Transverse colon (tissue), 4 donors: ENCODE data around the gene STK10. TPM values are rescaled to one million over a fixed set of nuclear protein-coding genes. Genes with fewer than 3 reads are reported as not detected.

Experiments
- DNase-seq: peaks from one replicate; pipeline ENCODE4 v3.0.0-alpha.2; 2019
- H3K27ac ChIP-seq, 4 donors: fragments of 200-600 bp; sonication (generic); 2 replicates each; pipeline ENCODE4 v1.5.1; 2016 to 2018; ENCODE audit warnings: inconsistent platforms in 4 of 4
- H3K27me3 ChIP-seq: fragments of 200-600 bp; sonication (generic); 2 replicates; pipeline ENCODE4 v1.5.1; 2017; ENCODE audit warnings: inconsistent platforms
- H3K36me3 ChIP-seq, 4 donors: fragments of 200-600 bp; sonication (generic); 2 replicates each; pipeline ENCODE4 v1.5.1; 2017 to 2019; ENCODE audit warnings: inconsistent platforms in 4 of 4
- H3K4me1 ChIP-seq, 4 donors: fragments of 200-600 bp; sonication (generic); 2 replicates each; pipeline ENCODE4 v1.5.1; 2017 to 2020; ENCODE audit warnings: inconsistent platforms in 4 of 4
- H3K4me3 ChIP-seq, 4 donors: fragments of 200-600 bp; sonication (generic); 1 replicate in 1 of 4; 2 replicates in 3 of 4; pipeline versions ENCODE4 v1.5.1 to v1.6.1; 2017 to 2019; ENCODE audit warnings: inconsistent platforms in 4 of 4
- H3K9me3 ChIP-seq, 2 donors: fragments of 200-600 bp; sonication (generic); 2 replicates each; pipeline ENCODE4 v1.5.1; 2017 to 2019; ENCODE audit warnings: inconsistent platforms in 2 of 2
- EP300 ChIP-seq: sonication (generic); formaldehyde crosslinking; IDR thresholded peaks from one replicate; pipeline ENCODE4 v1.6.1; 2017; ENCODE audit warnings: antibody characterized with exemption, low read depth
- POLR2A ChIP-seq: fragments of 450-650 bp; IDR thresholded peaks from one replicate; pipeline ENCODE4 v1.6.1; 2016; ENCODE audit warnings: antibody characterized with exemption, mild to moderate bottlenecking, moderate library complexity
- POLR2AphosphoS5 ChIP-seq, 3 donors: sonication (generic); formaldehyde crosslinking; IDR thresholded peaks; one replicate each; pipeline ENCODE4 v1.6.1; 2016; ENCODE audit warnings: antibody characterized with exemption in 3 of 3
- WGBS, 2 donors: methylation state at CpG; one replicate each; pipeline ENCODE4 v1.1.5; 2018; ENCODE audit warnings: low coverage in 1 of 2; 5-methylcytosine and 5-hydroxymethylcytosine counted together
- in situ Hi-C, 4 donors: fragments of 200-750 bp; cut with MboI; loops; one replicate each; pipeline versions ENCODE4 v1.15.0 to v1.15.1; 2017; ENCODE audit warnings: low sequenced_read_pairs in 3 of 4, low pct_ligation_motif_present in 1 of 4, low pct_unique_long_range_greater_than_20kb in 1 of 4
- intact Hi-C: fragments of 100-400 bp; cut with DNase I; formaldehyde crosslinking; loops from one replicate; pipeline ENCODE4 v1.15.1; 2023; ENCODE audit warnings: low total_unique reads
- total RNA-seq, 4 donors: library from RNA; depleted of rRNA; stranded (reverse); fragments of >200 nt; gene quantifications; one replicate each; pipeline ENCODE4 v1.1.0, GENCODE V29; 2016
- TF ChIP-seq, protein P1 (sequence below), 5 experiments: fragments of 200-600 bp in 3 of 5; fragments of 450-650 bp in 2 of 5; sonication (generic) in 3 of 5; IDR thresholded peaks; 1 replicate in 2 of 5; 2 replicates in 3 of 5; pipeline ENCODE4 v1.5.1; 2016 to 2017; ENCODE audit warnings: antibody characterized with exemption in 5 of 5, inconsistent platforms in 3 of 5, mild to moderate bottlenecking in 2 of 5, moderate library complexity in 1 of 5

Gene STK10
- total RNA-seq, 4 donors from 2014 or later: 21.2 to 207 (median 49.3) TPM

GRCh38 chr5:172216345-172216744, 28.3 kb upstream of the STK10 start:
- WGBS, 2 donors: 94% methylated on average over 3 of the region's 3 CpGs
- in situ Hi-C loops (no loop called here), intact Hi-C loops (no loop called here)
- TF ChIP-seq, protein P1, sequence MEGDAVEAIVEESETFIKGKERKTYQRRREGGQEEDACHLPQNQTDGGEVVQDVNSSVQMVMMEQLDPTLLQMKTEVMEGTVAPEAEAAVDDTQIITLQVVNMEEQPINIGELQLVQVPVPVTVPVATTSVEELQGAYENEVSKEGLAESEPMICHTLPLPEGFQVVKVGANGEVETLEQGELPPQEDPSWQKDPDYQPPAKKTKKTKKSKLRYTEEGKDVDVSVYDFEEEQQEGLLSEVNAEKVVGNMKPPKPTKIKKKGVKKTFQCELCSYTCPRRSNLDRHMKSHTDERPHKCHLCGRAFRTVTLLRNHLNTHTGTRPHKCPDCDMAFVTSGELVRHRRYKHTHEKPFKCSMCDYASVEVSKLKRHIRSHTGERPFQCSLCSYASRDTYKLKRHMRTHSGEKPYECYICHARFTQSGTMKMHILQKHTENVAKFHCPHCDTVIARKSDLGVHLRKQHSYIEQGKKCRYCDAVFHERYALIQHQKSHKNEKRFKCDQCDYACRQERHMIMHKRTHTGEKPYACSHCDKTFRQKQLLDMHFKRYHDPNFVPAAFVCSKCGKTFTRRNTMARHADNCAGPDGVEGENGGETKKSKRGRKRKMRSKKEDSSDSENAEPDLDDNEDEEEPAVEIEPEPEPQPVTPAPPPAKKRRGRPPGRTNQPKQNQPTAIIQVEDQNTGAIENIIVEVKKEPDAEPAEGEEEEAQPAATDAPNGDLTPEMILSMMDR (IDR thresholded peaks at IDR 0.05): no peak
- TF ChIP-seq EP300: no peak
- TF ChIP-seq POLR2AphosphoS5 (IDR thresholded peaks at IDR 0.05): no peak
- no peak for TF ChIP-seq POLR2A
- no peaks in the 10 kb centered on the region for H3K9me3 ChIP-seq
- no peak overlapping the region for H3K4me3 ChIP-seq
- peaks cover 0 to 8% (median 3%) of the 10 kb centered on the region in 4 donors for H3K36me3 ChIP-seq
- no peaks in the 10 kb centered on the region for H3K4me1 ChIP-seq
- DNase-seq: no peak
- no peak overlapping the region for H3K27ac ChIP-seq
- H3K27me3 ChIP-seq: no peaks in the 10 kb centered on the region

- TF ChIP-seq EP300 (no peak), POLR2A (no peak), POLR2AphosphoS5 (IDR thresholded peaks at IDR 0.05) (no peak)
- TF ChIP-seq, protein P1 (IDR thresholded peaks at IDR 0.05): no peak
- WGBS, 2 donors: 91 to 99% methylated on average over 1 to 4 of the region's 4 CpGs
Observed at GRCh38 chr5:172213126-172213525, 25.1 kb upstream of the STK10 start.

GRCh38 chr5:172211676-172212075, 23.7 kb upstream of the STK10 start:
- 93 to 100% methylated on average over 2 to 8 of the region's 8 CpGs for WGBS, 2 donors
- no peak overlapping the region for H3K4me3 ChIP-seq
- peaks cover 0 to 14% (median 3%) of the 10 kb centered on the region in 4 donors for H3K36me3 ChIP-seq
- in situ Hi-C loops: no loop called here
- TF ChIP-seq POLR2AphosphoS5 (IDR thresholded peaks at IDR 0.05) (no peak), POLR2A (no peak), EP300 (no peak)
- TF ChIP-seq, protein P1 (IDR thresholded peaks at IDR 0.05): no peak
- no peak for DNase-seq
- H3K27ac ChIP-seq: no peak overlapping the region
- intact Hi-C loops: no loop called here
- no peaks in the 10 kb centered on the region for H3K4me1 ChIP-seq
- no peaks in the 10 kb centered on the region for H3K27me3 ChIP-seq
- H3K9me3 ChIP-seq: no peaks in the 10 kb centered on the region

More at GRCh38 chr5:172213126-172213525, 25.1 kb upstream of the STK10 start:
- H3K27me3 ChIP-seq: no peaks in the 10 kb centered on the region
- H3K27ac ChIP-seq: no peak overlapping the region
- in situ Hi-C loops: no loop called here
- no peak overlapping the region for H3K4me3 ChIP-seq
- no peak for DNase-seq
- no peaks in the 10 kb centered on the region for H3K4me1 ChIP-seq
- intact Hi-C loops: no loop called here
- peaks cover 0 to 14% (median 3%) of the 10 kb centered on the region in 4 donors for H3K36me3 ChIP-seq
- H3K9me3 ChIP-seq: no peaks in the 10 kb centered on the region

DNA sequence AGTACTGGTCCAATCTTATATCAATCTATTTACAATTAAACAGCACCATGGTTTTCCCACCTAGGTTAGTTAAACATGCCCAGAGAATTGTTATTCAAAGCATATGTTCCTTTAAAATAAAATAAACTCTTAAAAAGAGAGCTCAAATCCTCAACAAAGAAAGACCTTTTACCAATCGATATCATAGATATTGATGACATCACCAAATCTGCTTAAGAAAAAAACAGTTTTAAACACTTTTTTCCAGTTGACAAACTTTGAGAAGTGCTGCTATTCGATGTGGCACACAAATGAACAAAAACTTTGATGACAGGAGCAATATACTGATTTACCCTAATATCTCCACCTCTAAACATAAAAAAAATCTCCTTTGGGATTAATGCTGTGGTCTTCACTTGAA, 21.7 kb upstream of the STK10 start:
- DNase-seq: no peak
- in situ Hi-C loops (no loop called here), intact Hi-C loops (no loop called here)
- WGBS, 2 donors: 94 to 100% methylated on average over 2 of the region's 2 CpGs
- TF ChIP-seq, protein P1 (IDR thresholded peaks at IDR 0.05): no peak
- TF ChIP-seq POLR2A (no peak), POLR2AphosphoS5 (IDR thresholded peaks at IDR 0.05) (no peak), EP300 (no peak)
- no peaks in the 10 kb centered on the region for H3K4me1 ChIP-seq
- H3K9me3 ChIP-seq: no peaks in the 10 kb centered on the region
- no peaks in the 10 kb centered on the region for H3K27me3 ChIP-seq
- no peak overlapping the region for H3K4me3 ChIP-seq
- peaks cover 0 to 14% (median 3%) of the 10 kb centered on the region in 4 donors for H3K36me3 ChIP-seq
- no peak overlapping the region for H3K27ac ChIP-seq
